Neural cell (in vitro differentiated cells): ENCODE data around the gene ROCK2. TPM values are rescaled to one million over a fixed set of nuclear protein-coding genes. Genes with fewer than 3 reads are reported as not detected.

ENCODE experiments used
- H2AFZ ChIP-seq: fragments of 200-600, 300-800 bp; sonication (generic), shearing (Covaris generic); 2 replicates; pipeline ENCODE4 v1.6.0; 2014; ENCODE audit warnings: low read depth, mild to moderate bottlenecking, antibody characterized with exemption, low read length, moderate library complexity
- H3F3A ChIP-seq: fragments of 200-600 bp; shearing (Covaris generic); 2 replicates; pipeline ENCODE4 v1.6.1; 2016; ENCODE audit warnings: mild to moderate bottlenecking, moderate library complexity, mixed read lengths, antibody characterized with exemption, low read length; ENCODE audit not compliant: insufficient read depth, poor library complexity, severe bottlenecking
- H3K27ac ChIP-seq: fragments of 200-600, 300-800 bp; sonication (generic), shearing (Covaris generic); 2 replicates; pipeline ENCODE4 v1.5.1; 2014; ENCODE audit warnings: mild to moderate bottlenecking, low read length, moderate library complexity
- H3K27me3 ChIP-seq: fragments of 300-800, 200-600 bp; sonication (generic), shearing (Covaris generic); 2 replicates; pipeline ENCODE4 v1.6.0; 2014; ENCODE audit warnings: mild to moderate bottlenecking, low read depth, low read length, moderate library complexity; ENCODE audit not compliant: insufficient read depth
- H3K36me3 ChIP-seq: fragments of 300-800, 200-600 bp; sonication (generic), shearing (Covaris generic); 2 replicates; pipeline ENCODE4 v1.5.1; 2014; ENCODE audit warnings: mild to moderate bottlenecking, antibody characterized with exemption, low read length, moderate library complexity; ENCODE audit not compliant: insufficient read depth
- H3K4me2 ChIP-seq: fragments of 300-800, 200-600 bp; sonication (generic), shearing (Covaris generic); 2 replicates; pipeline ENCODE4 v1.6.0; 2014; ENCODE audit warnings: mild to moderate bottlenecking, low read length
- H3K4me3 ChIP-seq: fragments of 300-800, 200-600 bp; sonication (generic), shearing (Covaris generic); 2 replicates; pipeline ENCODE4 v1.5.1; 2014; ENCODE audit warnings: mild to moderate bottlenecking, low read length, moderate library complexity
- H3K79me2 ChIP-seq: fragments of 200-600 bp; shearing (Covaris generic); replicated peaks from 2 replicates; pipeline ENCODE4 v1.6.0; 2014; ENCODE audit warnings: mild to moderate bottlenecking, low read length, moderate library complexity; ENCODE audit not compliant: insufficient read depth
- H3K9ac ChIP-seq: fragments of 300-800, 200-600 bp; sonication (generic), shearing (Covaris generic); 2 replicates; pipeline ENCODE4 v1.6.1; 2016; ENCODE audit warnings: mild to moderate bottlenecking, low read length, mixed read lengths
- H3K9me2 ChIP-seq: fragments of 200-600 bp; shearing (Covaris generic); 2 replicates; pipeline ENCODE4 v1.6.1; 2016; ENCODE audit warnings: mild to moderate bottlenecking, low read length, mixed read lengths; ENCODE audit not compliant: insufficient read depth
- H3K9me3 ChIP-seq: fragments of 200-600, 300-800 bp; sonication (generic), shearing (Covaris generic); 2 replicates; pipeline ENCODE4 v1.6.1; 2016; ENCODE audit warnings: mild to moderate bottlenecking, mixed run types, low read length, moderate library complexity, mixed read lengths
- H4K20me1 ChIP-seq: fragments of 200-600 bp; shearing (Covaris generic); 2 replicates; pipeline ENCODE4 v1.6.1; 2016; ENCODE audit warnings: mild to moderate bottlenecking, mixed run types; ENCODE audit not compliant: insufficient read depth
- CTCF ChIP-seq: fragments of 450-650 bp; IDR thresholded peaks from 2 replicates; pipeline ENCODE4 v1.5.1; 2014; ENCODE audit warnings: antibody characterized with exemption, mild to moderate bottlenecking, moderate library complexity; ENCODE audit not compliant: poor library complexity, severe bottlenecking
- EP300 ChIP-seq: fragments of 450-650 bp; conservative IDR thresholded peaks from 2 replicates; pipeline ENCODE4 v1.6.1; 2014; ENCODE audit warnings: antibody characterized with exemption, mild to moderate bottlenecking, moderate library complexity; ENCODE audit not compliant: poor library complexity, severe bottlenecking
- EZH2 ChIP-seq: fragments of 200-600, 300-800 bp; shearing (Covaris generic), sonication (generic); IDR thresholded peaks from 2 replicates; pipeline ENCODE4 v1.6.1; 2014; ENCODE audit warnings: antibody characterized with exemption, low read length, borderline replicate concordance, mild to moderate bottlenecking; ENCODE audit not compliant: insufficient read depth, poor library complexity, severe bottlenecking
- MXI1 ChIP-seq: fragments of 450-650 bp; conservative IDR thresholded peaks from 2 replicates; pipeline ENCODE4 v1.6.1; 2014; ENCODE audit warnings: antibody characterized with exemption, mild to moderate bottlenecking; ENCODE audit not compliant: poor library complexity, severe bottlenecking
- POLR2AphosphoS5 ChIP-seq: IDR thresholded peaks from 2 replicates; pipeline ENCODE4 v1.6.1; 2012
- RAD21 ChIP-seq: fragments of 450-650 bp; conservative IDR thresholded peaks from 2 replicates; pipeline ENCODE4 v1.6.1; 2014; ENCODE audit warnings: antibody characterized with exemption, mild to moderate bottlenecking, moderate library complexity
- REST ChIP-seq: IDR thresholded peaks from 2 replicates; pipeline ENCODE4 v1.6.1; 2012; ENCODE audit warnings: borderline replicate concordance
- SMC3 ChIP-seq: fragments of 450-650 bp; conservative IDR thresholded peaks from 2 replicates; pipeline ENCODE4 v1.6.1; 2014; ENCODE audit warnings: antibody characterized with exemption, mild to moderate bottlenecking, moderate library complexity; ENCODE audit not compliant: poor library complexity
- TAF1 ChIP-seq: IDR thresholded peaks from 2 replicates; pipeline ENCODE4 v1.6.1; 2012; ENCODE audit warnings: low read depth
- polyA plus RNA-seq: library from polyadenylated mRNA; depleted of rRNA; stranded (reverse); fragments of >200 nt; gene quantifications from 2 replicates; pipeline ENCODE4 v1.2.3, GENCODE V29; 2014

Gene ROCK2
- polyA plus RNA-seq, 1 donor from 2014 or later, result 25.7 TPM

DNA sequence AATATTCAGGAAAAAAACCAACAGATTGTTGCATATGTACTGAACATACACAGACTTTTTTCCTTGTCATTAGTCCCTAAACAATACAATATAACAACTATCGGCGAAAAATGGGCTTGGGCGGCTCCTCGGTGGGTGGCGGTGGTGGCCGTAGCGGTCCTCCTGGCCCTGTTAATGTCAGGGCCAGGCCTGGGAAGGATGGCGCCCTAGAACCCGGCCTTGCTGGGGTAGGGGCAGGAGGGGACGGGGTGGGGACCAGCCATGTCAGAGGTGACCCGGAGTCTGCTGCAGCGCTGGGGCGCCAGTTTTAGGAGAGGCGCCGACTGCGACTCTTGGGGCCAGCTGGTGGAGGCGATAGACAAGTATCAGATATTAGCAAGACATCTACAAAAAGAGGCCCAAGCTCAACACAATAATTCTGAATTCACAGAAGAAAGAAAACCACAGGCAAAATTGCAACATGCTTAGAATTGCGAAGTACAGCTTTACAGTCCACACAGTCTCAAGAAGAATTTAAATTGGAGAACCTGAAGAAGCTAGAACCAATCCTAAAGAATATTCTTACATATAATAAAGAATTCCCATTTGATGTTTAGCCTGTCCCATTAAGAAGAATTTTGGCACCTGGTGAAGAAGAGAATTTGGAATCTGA, 36.5 kb downstream of the ROCK2 start:
- Histone ChIP-seq H3K4me2 (no peak overlapping the region), H4K20me1 (no peaks in the 10 kb centered on the region), H3K9ac (no peak overlapping the region)

DNA sequence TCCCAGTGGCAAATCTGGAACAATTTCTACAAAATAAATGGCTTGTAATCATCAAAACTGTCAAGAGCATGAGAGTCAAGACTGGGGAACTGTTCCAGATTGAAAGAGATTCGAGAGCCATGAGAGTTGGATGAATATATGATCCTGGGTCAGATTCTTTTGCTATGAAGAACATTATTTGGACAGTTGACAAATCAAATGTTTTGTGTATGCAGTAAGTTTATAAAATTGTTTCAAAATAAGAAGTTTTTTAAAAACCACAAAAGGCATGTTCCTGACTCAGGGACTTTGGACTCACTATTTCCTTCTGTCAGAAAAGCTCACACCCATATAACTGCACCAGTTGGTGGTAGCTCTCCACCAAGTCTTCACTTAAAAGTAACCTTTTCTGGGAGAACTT, 38.5 kb downstream of the ROCK2 start:
- Histone ChIP-seq H3K27me3 (no peaks in the 10 kb centered on the region), H2AFZ (no peak overlapping the region), H3K4me2 (no peak overlapping the region), H3K4me3 (no peak overlapping the region), H3F3A (no peaks in the 10 kb centered on the region), H3K79me2 (peaks cover 71% of the 10 kb centered on the region), H3K27ac (no peak overlapping the region), H3K9ac (no peak overlapping the region), H3K9me2 (no peaks in the 10 kb centered on the region), H4K20me1 (no peaks in the 10 kb centered on the region), H3K9me3 (no peaks in the 10 kb centered on the region), H3K36me3 (no peaks in the 10 kb centered on the region)
- TF ChIP-seq POLR2AphosphoS5 (no peak), EZH2 (no peak), RAD21 (no peak), SMC3 (no peak), CTCF (no peak), TAF1 (no peak), EP300 (no peak), REST (no peak), MXI1 (no peak)

More for the DNA sequence above, 36.5 kb downstream of the ROCK2 start:
- Histone ChIP-seq H3K27ac (no peak overlapping the region), H3K4me3 (no peak overlapping the region), H3F3A (no peaks in the 10 kb centered on the region), H3K79me2 (peaks cover 82% of the 10 kb centered on the region), H3K9me2 (no peaks in the 10 kb centered on the region), H3K27me3 (no peaks in the 10 kb centered on the region), H3K36me3 (no peaks in the 10 kb centered on the region), H3K9me3 (no peaks in the 10 kb centered on the region), H2AFZ (no peak overlapping the region)
- TF ChIP-seq POLR2AphosphoS5 (no peak), RAD21 (no peak), MXI1 (no peak), CTCF (no peak), TAF1 (no peak), SMC3 (no peak)
